ENCODE results near the gene LIMCH1.

- TF ChIP-seq POLR2A (IDR thresholded peaks at IDR 0.05; ENCODE audit: control extremely low read depth in 1 of 2, low read depth in 2 of 2, low read length in 2 of 2) = no peak
- TF ChIP-seq CTCF (IDR thresholded peaks at IDR 0.05; ENCODE audit: control extremely low read depth in 1 of 3, insufficient read depth in 1 of 3, low read depth in 1 of 3, low read length in 3 of 3) = no peak
- no peak for TF ChIP-seq SIX5 (IDR thresholded peaks at IDR 0.05; ENCODE audit: low read depth, low read length)
- TF ChIP-seq EP300 (IDR thresholded peaks at IDR 0.05; ENCODE audit: borderline replicate concordance in 1 of 2, low read depth in 2 of 2, low read length in 2 of 2) = no peak
- TF ChIP-seq MAX (IDR thresholded peaks at IDR 0.05) = no peak
- no peak for TF ChIP-seq BCL11A (IDR thresholded peaks at IDR 0.05; ENCODE audit: low read depth in 2 of 2, low read length in 2 of 2)
- TF ChIP-seq HDAC2 (IDR thresholded peaks at IDR 0.05; ENCODE audit: borderline replicate concordance in 1 of 2, low read depth in 2 of 2, low read length in 2 of 2) = no peak
- TF ChIP-seq TCF12 (IDR thresholded peaks at IDR 0.05; ENCODE audit: low read depth, low read length) = no peak
- no peak for TF ChIP-seq EZH2 (IDR thresholded peaks at IDR 0.05; ENCODE audit: low read depth, low read length, severe bottlenecking)
- no peak for TF ChIP-seq CBX8 (IDR thresholded peaks at IDR 0.05; ENCODE audit: borderline replicate concordance, low read depth, low read length)
- TF ChIP-seq NRF1 (IDR thresholded peaks at IDR 0.05; ENCODE audit: low read depth, low read length) = no peak
- no peak for TF ChIP-seq YY1 (IDR thresholded peaks at IDR 0.05; ENCODE audit: low read depth, low read length)
- TF ChIP-seq KDM5A (IDR thresholded peaks at IDR 0.05; ENCODE audit: low read length) = no peak
- no peak for TF ChIP-seq KDM1A (IDR thresholded peaks at IDR 0.05; ENCODE audit: borderline replicate concordance, low read length)
These were observed 184.2 kb downstream of the LIMCH1 start for GRCh38 chr4:41722181-41722580.
